Glomerular visceral epithelial cell (primary cell): ENCODE results near the gene SPAG17.

ENCODE experiments used
- DNase-seq: peaks from one replicate; pipeline ENCODE4 v3.0.0-alpha.2; 2016; ENCODE audit errors: extremely low spot score

Gene SPAG17

GRCh38 chr1:118160806-118161205 lies 24.2 kb downstream of the SPAG17 start:
- DNase-seq, result no peak

- DNase-seq, result peak; percentile 77
These were observed 25.5 kb downstream of the SPAG17 start for GRCh38 chr1:118159569-118159968.

DNA sequence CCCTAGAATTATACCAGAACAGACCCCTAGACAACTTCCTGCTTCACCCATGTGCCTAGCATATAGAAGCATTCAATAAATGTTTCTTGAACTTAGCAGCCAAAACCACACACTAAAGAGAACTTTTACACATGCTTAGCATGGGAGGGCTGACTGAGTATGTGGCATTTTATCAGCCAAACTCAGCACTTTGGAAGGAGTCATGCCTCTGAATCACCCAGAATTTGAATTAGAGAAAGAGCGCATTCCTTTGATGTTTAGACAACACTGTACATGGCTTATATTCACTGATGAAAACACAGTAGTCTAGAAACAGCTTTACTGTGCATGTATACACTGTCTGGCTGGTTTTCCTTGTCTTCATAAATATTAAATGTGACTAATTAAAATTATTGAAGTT lies 26.1 kb downstream of the SPAG17 start:
- DNase-seq, result peak; percentile 74

- no peak for DNase-seq
These were observed 27.5 kb downstream of the SPAG17 start for GRCh38 chr1:118157506-118157905.

DNA sequence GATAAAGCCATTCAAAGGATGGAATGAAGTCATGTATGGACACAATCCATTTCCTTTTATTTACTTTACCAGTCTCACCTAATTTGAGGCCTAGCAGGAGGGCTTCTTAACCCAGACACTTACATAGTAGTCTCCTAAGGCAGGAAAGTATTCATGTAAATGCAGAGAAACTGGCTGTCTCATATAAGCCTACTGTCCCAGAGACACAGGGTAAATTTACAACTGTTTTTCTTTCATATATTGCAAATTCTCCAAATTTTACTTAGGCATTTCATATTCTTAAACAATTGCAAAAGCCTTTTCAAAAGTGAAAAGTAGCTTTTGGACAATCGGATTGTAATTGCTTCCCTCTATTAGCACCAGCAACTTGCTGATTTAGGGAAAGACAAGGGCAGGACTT lies 29.9 kb downstream of the SPAG17 start:
- no peak for DNase-seq

- peak; percentile 17 for DNase-seq
These were observed 30.8 kb downstream of the SPAG17 start for GRCh38 chr1:118154220-118154619.

- peak; percentile 68 for DNase-seq
These were observed 33.6 kb downstream of the SPAG17 start for GRCh38 chr1:118151312-118151937.

- no peak for DNase-seq
These were observed 35.2 kb downstream of the SPAG17 start for GRCh38 chr1:118149799-118150198.

DNA sequence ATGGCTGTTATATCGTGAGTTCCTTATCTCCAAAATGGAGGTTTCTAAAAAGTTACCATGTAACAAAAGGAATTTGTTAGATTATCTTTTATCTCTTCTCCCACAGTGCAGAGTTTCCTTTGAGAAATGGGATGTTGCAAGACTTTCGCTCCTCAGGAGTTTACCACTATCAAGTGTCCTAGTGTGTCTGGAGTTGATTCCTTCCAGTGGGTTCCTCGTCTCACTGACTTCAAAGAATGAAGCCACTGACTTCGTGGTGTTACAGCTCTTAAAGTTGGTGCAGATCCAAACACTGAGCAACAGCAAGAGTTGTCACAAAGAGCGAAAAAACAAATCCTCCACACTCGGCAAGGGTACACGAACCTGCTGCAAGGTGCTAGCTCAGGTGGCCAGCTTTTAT lies 37.0 kb downstream of the SPAG17 start:
- DNase-seq, result peak; percentile 58

GRCh38 chr1:118147522-118147921 lies 37.5 kb downstream of the SPAG17 start:
- peak; percentile 62 for DNase-seq

- DNase-seq, result no peak
These were observed 39.3 kb downstream of the SPAG17 start for GRCh38 chr1:118145721-118146120.

- no peak for DNase-seq
These were observed 40.3 kb downstream of the SPAG17 start for GRCh38 chr1:118144684-118145083.

DNA sequence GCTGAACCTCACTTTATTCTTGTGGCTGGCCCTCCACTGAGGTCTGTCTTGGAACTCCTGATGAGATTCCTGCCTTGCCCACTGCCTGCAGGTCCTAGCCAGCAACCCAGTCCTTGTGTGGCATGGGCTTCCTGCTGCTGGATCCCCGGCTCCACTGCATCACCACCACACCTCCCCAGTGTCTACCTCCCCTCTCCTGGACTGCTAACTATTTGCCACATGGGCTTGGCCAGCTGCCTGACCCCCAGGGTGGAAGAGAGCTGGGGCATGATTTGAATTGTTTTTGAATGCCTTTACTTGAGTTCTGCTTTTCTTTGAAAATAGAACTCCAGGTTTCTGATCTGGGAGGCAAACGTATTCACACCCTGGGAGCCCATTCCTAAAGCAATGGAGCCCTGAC lies 41.2 kb downstream of the SPAG17 start:
- peak; percentile 77 for DNase-seq

- DNase-seq, result no peak
These were observed 41.9 kb downstream of the SPAG17 start for GRCh38 chr1:118143121-118143520.

DNA sequence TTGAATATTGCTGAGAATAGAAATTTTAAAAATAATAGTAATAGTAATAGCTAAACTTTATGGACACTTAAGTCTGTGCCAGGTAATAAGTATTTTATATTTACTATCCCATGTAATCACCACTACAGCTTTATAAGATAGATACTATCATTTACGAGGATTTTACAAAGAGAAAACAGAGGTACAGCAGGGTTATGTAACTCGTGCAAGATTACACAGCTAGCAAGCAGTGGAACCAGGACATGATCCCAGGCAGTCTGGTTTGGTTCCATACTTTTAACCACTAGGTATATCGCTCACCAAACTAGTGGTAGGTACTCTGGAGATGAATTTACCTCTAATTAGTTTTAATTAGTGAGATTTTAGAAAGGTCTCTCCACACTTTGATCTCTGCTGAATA lies 42.5 kb downstream of the SPAG17 start:
- no peak for DNase-seq

DNA sequence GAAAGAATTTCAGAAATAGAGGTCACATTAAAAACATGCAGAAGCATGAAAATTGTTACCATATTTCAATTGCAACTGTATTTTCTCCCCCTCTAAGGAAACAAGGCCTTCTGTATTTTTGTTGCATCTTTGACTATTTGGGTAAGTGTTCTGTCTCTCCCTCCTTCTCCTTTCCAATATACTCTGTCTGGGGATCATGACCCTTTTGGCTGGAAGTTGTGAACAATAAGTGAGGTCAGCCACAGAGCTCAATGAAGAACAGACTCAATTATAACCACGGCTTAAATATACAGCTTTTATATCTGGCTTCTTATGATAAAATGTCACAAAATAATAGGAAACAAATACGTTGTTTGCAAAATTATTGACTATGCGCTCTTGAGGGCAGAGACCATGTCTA lies 47.1 kb downstream of the SPAG17 start:
- no peak for DNase-seq

DNA sequence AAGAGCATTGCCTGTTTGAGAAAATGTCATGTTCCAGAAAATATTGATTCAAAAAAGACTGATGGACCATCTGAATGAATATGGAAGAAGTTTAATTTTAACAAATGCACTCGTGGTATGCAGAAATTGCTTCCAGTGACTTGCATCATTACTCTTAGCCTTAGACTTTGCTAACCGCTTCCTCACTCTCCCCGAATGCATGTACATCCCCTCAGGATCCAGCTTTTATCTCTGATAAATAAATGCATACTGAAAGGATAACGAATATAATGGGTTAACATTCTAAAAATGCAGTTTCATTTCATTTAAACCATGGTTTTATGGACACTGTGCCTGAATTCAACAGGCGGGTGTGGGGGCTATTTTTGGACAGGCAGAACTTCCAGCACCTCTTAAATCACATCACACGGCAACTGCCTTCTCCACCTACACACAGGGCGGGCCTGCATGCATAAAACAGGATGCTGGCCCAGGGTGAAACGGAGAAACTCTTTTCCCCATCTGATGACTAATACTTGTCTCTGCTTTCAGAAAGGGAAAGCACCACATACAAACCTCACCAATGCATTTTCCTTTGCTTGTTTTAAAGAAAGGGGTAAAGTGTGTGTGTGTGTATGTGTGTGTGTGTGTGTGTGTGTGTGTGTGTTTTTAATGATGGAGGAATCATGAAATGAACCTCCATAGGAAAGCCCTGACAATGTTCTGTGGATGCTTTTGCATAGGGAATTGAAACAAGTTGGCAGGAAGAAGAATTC lies 48.7 kb downstream of the SPAG17 start:
- peak; percentile 50 for DNase-seq

- DNase-seq, result no peak
These were observed 53.0 kb downstream of the SPAG17 start for GRCh38 chr1:118132000-118132399.

DNA sequence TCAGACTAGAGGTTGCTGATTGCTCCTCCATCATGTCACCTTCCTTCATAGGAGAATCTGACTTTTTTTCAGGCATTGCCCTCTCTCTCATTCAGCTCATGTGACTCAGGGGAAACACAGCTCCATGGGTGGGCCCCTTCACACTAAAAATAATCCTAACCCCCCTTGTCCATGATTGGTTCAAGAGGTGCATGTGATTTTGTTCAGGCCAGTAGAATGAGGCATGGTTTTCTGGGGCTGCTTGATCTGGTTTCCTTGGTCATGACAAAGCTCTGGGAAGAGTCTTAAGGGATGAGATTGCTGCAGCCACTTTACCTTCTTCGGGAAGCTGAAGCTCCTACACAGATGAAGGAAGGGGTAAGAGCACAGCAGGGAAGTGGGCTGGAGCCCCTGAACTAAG lies 56.3 kb downstream of the SPAG17 start:
- no peak for DNase-seq

DNA sequence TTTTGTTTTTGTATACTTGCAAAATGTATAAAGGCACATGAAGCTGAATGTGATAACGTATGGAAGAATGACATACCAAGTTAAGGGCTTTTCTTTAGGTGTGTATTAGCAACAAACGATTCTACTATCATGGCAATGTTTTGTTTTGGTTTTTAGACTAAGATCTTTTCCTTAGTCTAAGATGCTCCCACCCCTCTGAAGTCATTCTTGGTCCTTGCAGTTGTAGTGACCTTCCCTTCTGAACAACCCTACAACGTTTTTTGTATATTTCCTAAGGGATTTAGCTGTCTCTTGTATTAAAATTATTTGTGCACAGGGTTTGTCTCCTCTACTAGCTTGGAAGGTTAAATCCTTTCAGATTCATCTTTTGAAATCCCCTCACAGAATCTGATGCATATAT lies 61.0 kb downstream of the SPAG17 start:
- no peak for DNase-seq

DNA sequence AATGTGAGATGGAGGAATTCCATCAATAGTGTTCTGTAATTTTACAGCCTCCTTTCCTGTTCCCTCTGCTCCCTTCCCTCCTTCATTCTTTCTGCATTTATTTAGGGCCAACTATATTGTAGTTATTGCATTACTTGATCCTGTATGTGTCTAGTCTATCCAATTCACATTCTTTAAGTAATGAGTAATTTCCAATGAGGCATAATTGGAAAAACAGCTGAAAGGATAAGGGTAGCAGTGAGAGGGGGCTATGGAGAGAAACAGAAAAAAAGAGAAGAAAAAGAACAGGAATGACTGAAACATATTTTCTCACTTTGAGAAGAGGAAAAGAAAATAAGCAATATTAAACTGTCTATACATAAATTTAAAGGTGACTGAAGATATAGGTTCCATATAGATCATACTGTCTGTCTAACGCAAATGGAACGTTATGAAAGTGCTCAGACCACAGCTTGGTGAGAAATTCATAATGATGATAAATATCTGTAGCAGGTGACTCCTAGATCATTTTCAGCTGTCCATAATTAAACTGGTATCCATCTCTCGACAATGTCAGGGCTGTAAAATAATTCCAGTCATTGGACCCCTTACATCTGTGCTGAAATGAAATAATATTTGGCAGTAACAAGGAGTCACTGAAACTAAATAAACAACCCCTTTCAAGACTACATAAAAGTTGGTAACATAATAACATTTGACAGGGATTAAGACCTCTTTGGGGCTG lies 61.8 kb downstream of the SPAG17 start:
- no peak for DNase-seq

DNA sequence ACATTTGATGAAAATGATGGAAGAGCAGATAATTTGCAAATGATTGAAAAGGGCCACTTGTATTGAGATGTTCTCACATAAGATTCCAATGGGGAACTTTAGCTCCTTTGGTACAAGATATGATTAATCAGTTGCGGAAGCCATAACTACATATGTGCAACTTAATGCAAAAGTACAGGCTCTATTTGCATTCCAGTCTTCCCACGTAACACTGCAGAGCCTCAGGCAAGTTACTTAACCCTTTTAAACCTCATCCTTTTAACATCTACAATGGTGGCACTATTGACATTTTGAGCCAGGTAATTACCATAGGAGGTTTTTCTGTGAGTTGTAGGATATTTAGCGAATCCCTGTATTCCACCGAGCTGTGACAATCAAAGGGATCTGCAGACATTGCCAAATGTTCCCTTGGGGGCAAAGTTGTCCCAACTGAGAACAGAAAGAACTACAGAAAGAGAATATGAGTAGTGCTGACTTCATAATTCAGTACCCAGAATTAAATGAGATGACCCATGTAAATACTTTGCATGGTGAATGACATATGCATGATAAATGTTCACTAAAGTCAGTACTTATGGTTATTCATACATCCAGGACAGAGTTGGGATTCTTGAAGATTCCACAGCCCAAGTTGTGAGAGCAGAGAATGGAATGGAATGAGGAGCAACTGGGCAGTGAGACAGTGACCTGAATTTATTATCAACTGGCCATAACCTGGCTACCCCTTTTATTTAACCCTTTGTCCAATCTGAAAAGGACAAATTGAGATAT lies 62.6 kb downstream of the SPAG17 start:
- no peak for DNase-seq
